Measurements from ENCODE around the gene ALKBH5.

DNA sequence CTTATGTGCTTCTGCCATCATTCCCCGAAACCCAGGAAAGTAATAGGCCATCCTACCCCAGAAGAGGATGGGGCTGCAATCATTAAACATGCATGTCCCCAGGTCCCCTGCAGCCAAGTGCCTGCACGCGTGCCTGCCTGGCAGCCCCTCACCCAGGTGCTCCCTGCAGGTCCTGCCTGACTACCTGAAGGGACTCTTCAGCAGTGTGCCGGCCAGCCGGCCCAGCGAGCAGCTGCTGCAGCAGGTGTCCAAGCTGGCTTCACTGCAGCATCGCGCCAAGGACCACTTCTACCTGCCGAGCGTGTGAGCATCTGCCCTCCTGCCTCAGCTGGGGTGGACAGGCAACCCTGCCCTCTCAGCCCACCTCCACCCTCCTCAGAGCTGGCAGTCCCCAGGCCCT, 16.2 kb upstream of the ALKBH5 start:
- TF ChIP-seq, protein P1, sequence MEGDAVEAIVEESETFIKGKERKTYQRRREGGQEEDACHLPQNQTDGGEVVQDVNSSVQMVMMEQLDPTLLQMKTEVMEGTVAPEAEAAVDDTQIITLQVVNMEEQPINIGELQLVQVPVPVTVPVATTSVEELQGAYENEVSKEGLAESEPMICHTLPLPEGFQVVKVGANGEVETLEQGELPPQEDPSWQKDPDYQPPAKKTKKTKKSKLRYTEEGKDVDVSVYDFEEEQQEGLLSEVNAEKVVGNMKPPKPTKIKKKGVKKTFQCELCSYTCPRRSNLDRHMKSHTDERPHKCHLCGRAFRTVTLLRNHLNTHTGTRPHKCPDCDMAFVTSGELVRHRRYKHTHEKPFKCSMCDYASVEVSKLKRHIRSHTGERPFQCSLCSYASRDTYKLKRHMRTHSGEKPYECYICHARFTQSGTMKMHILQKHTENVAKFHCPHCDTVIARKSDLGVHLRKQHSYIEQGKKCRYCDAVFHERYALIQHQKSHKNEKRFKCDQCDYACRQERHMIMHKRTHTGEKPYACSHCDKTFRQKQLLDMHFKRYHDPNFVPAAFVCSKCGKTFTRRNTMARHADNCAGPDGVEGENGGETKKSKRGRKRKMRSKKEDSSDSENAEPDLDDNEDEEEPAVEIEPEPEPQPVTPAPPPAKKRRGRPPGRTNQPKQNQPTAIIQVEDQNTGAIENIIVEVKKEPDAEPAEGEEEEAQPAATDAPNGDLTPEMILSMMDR (IDR thresholded peaks at IDR 0.05): no peak
- TF ChIP-seq EP300 (IDR thresholded peaks at IDR 0.05) (no peak), POLR2AphosphoS5 (IDR thresholded peaks at IDR 0.05) (no peak), POLR2A (IDR thresholded peaks at IDR 0.05) (no peak)
